ENCODE results near the gene SCP2. TPM values are rescaled to one million over a fixed set of nuclear protein-coding genes. Genes with fewer than 3 reads are reported as not detected.

SCP2 gene
- polyA plus RNA-seq, 2 of the 4 experiments (the other 2 are of a cell fraction): 79.0 to 124 TPM

- DNase-seq (ENCODE audit: low read depth in 1 of 2, low spot score in 1 of 2): no peak
- no peak for ATAC-seq
- H3K4me1 ChIP-seq: no peaks in the 10 kb centered on the region
- H3K4me3 ChIP-seq: no peak overlapping the region
- no peaks in the 10 kb centered on the region for H3K9me3 ChIP-seq
- no peak overlapping the region for H3K4me2 ChIP-seq
- FAIRE-seq: no peak
- no peak for TF ChIP-seq ATOH8 (CRISPR knock-in tag; IDR thresholded peaks at IDR 0.05; ENCODE audit: low read depth)
- TF ChIP-seq SMC3 (IDR thresholded peaks at IDR 0.05): no peak
- TF ChIP-seq RNF2 (IDR thresholded peaks at IDR 0.05; ENCODE audit: borderline replicate concordance, low read depth): no peak
- ChIA-PET POLR2A (no interaction called here), CTCF (no interaction called here)
- 91% methylated on average over 4 of the region's 4 CpGs for WGBS (ENCODE audit: missing lambda C conversion rate)
- no peak overlapping the region for H3K27ac ChIP-seq
Measured at GRCh38 chr1:53037159-53037558, 110.1 kb downstream of the SCP2 start.

- no peak overlapping the region for H3K4me3 ChIP-seq
- H3K4me1 ChIP-seq: no peaks in the 10 kb centered on the region
- no peak for TF ChIP-seq NR3C1 (IDR thresholded peaks at IDR 0.05)
- TF ChIP-seq RAD21 (conservative IDR thresholded peaks at IDR 0.05 in 1 of 2, IDR thresholded peaks at IDR 0.05 in 1 of 2): no peak
- TF ChIP-seq CEBPB (IDR thresholded peaks at IDR 0.05): no peak
- no peak for TF ChIP-seq EP300 (IDR thresholded peaks at IDR 0.05)
- TF ChIP-seq HDAC2 (IDR thresholded peaks at IDR 0.05): no peak
- TF ChIP-seq E2F6 (IDR thresholded peaks at IDR 0.05; ENCODE audit: borderline replicate concordance, low read depth): no peak
- no peak for TF ChIP-seq HMGXB4 (CRISPR knock-in tag; IDR thresholded peaks at IDR 0.05; ENCODE audit: borderline replicate concordance)
- H3K9me3 ChIP-seq: no peaks in the 10 kb centered on the region
- H3K4me2 ChIP-seq: no peak overlapping the region
- FAIRE-seq (no peak), DNase-seq (ENCODE audit: low read depth in 1 of 2, low spot score in 1 of 2) (no peak), ATAC-seq (no peak)
- no peak overlapping the region for H3K27ac ChIP-seq
- CTCF ChIA-PET: no interaction called here
- POLR2A ChIA-PET: no interaction called here
- 90% methylated on average over 3 of the region's 3 CpGs for WGBS (ENCODE audit: missing lambda C conversion rate)
Measured at GRCh38 chr1:53038566-53038965, 111.5 kb downstream of the SCP2 start.

GRCh38 chr1:53043271-53043670 lies 116.2 kb downstream of the SCP2 start:
- ATAC-seq (no peak), FAIRE-seq (no peak), DNase-seq (ENCODE audit: low read depth in 1 of 2, low spot score in 1 of 2) (no peak)
- Histone ChIP-seq H3K4me1 (peaks cover 6% of the 10 kb centered on the region; the same call in 1 of the 3 replicates), H3K9me3 (no peaks in the 10 kb centered on the region), H3K4me3 (no peak overlapping the region), H3K4me2 (no peak overlapping the region), H3K27ac (no peak overlapping the region)
- no peak for TF ChIP-seq ZNF302 (CRISPR knock-in tag; IDR thresholded peaks at IDR 0.05)
- TF ChIP-seq ELK1 (IDR thresholded peaks at IDR 0.05; ENCODE audit: low read depth, low read length): no peak
- TF ChIP-seq EP300 (IDR thresholded peaks at IDR 0.05): no peak
- no peak for TF ChIP-seq RFX5 (IDR thresholded peaks at IDR 0.05)
- TF ChIP-seq POLR2AphosphoS2 (conservative IDR thresholded peaks at IDR 0.05; ENCODE audit: low read length): no peak
- CTCF ChIA-PET: interaction anchor here (1.2 to 2.1 kb wide), 2 partner anchors 12 to 141 kb away, joined by 4 to 9 read pairs; no protein-coding TSS in a partner anchor
- POLR2A ChIA-PET: no interaction called here

- ChIA-PET POLR2A (no interaction called here), CTCF (interaction anchor here (2.1 kb wide), 1 partner anchor 10 kb away, joined by 9 read pairs; no protein-coding TSS in a partner anchor)
- FAIRE-seq: no peak
Measured at GRCh38 chr1:53044926-53045325, 117.8 kb downstream of the SCP2 start.

More at GRCh38 chr1:53044926-53045325, 117.8 kb downstream of the SCP2 start:
- Histone ChIP-seq H3K4me1 (peaks cover 6% of the 10 kb centered on the region; the same call in 1 of the 3 replicates), H3K27ac (no peak overlapping the region), H3K4me3 (no peak overlapping the region), H3K4me2 (no peak overlapping the region), H3K9me3 (no peaks in the 10 kb centered on the region)
- no peak for TF ChIP-seq HOXA7 (CRISPR knock-in tag; IDR thresholded peaks at IDR 0.05)
- ATAC-seq: no peak
- 77% methylated on average over 5 of the region's 5 CpGs for WGBS (ENCODE audit: missing lambda C conversion rate)
- DNase-seq (ENCODE audit: low read depth in 1 of 2, low spot score in 1 of 2): no peak
